HG02588 (cell line): Measurements from ENCODE around the gene SLC22A31.
"Not testable (repeated sequence)": the region's sequence is repeated elsewhere in the genome, so short reads cannot be mapped to it uniquely, and the experiment has no call there.

Experiments used
- ATAC-seq: cut with Tn5 transposase; IDR thresholded peaks from one replicate; pipeline ENCODE4 v1.9.1; 2021; ENCODE audit warnings: mild to moderate bottlenecking, moderate library complexity; ENCODE audit not compliant: unreplicated experiment

SLC22A31 gene

DNA sequence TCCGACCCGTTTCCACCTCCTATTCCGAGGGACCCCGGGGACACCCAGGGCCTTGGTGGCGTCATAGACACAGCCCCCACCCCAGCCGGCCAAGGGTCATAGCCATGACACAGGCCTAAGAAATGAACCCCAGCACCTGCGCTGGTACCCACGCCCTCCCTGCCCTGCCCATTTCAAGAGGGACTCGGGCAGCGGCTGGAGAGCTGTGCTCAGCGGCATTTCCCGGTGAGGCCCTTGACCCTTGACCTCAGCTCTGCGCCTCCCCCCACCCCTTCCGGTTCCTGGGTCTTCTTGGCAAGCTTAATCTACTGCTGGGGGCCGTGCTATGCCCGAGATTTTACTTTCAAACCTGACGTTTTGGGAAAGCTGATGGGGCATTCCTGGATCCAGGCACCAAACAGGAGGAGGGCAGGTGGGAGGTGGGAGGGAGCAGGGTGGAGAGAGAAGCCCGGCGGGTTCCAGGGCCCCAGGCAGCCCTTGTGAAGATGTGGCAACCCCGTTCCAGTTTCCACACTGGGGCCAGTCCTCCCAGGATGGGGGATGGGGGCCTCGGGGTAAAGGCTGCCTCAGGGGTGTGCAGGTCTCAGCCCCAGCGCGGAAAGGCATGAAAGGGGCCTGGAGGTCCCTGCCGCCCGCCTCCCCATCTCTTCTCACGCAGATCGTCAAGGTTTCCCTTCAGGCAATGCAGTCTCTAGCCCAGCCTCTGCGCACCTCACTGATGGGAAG is at the start of gene SLC22A31:
TSS of gene SLC22A31 (minus strand) at position 414 of the 726 bp plus-strand sequence. CDS start at position 378, 36 bp downstream.
- no peak for ATAC-seq

DNA sequence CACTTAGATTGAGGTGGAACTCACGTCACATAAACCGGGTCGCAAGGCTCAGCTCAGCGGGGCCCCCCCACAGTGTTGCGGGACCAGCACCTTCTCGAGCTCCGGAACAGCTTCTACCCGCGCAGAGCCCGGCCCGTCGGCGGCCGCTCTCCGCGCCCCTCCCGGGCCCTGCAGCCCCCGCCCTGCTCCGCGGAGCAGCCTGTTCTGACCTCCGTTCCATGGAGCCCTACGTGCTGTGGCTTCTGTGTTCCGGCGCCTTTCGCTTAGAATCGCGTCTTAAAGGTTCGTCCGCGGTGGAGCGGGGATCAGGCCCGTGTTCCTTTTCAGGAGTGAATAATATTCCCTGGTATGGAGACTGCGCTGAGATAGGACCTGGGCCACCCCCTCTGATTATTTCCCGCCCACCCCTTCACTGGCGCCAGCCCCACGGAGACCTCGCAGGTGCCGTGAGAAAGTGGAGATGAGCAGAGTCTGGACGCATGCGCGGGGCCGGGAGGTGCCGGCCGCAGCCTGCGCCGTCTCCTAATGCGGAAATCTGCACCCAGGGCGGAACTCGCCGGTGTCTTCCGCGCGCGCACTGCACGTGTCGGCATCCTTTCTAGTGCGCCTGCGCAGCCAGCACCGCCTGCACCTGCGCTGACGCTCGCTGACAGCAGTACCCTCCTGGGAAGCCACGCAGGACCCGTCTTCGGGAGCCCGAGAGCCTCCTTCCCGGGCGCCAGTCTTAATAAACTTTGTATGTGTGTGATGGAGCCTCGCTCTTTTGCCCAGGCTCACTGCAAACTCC is 48.1 kb upstream of the SLC22A31 start:
- ATAC-seq: no peak

DNA sequence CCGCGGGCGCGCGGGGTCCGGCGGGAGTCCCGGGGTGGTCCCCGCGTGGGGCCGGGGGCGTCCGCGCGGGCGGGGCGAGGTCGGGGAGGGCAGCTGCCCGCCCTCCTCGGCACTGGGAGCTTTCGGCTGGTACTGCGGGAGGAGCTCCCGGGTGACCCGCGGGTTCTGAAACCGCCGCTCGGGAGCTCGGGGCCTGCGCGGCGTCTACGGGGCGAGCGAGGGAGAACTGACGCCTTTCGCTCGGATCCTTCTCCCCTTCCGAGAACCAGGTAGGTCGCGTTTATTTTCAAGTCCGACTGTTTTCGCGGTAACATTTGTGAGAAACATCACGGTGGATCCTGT is 47.4 kb upstream of the SLC22A31 start:
- not testable (repeated sequence) for ATAC-seq

DNA sequence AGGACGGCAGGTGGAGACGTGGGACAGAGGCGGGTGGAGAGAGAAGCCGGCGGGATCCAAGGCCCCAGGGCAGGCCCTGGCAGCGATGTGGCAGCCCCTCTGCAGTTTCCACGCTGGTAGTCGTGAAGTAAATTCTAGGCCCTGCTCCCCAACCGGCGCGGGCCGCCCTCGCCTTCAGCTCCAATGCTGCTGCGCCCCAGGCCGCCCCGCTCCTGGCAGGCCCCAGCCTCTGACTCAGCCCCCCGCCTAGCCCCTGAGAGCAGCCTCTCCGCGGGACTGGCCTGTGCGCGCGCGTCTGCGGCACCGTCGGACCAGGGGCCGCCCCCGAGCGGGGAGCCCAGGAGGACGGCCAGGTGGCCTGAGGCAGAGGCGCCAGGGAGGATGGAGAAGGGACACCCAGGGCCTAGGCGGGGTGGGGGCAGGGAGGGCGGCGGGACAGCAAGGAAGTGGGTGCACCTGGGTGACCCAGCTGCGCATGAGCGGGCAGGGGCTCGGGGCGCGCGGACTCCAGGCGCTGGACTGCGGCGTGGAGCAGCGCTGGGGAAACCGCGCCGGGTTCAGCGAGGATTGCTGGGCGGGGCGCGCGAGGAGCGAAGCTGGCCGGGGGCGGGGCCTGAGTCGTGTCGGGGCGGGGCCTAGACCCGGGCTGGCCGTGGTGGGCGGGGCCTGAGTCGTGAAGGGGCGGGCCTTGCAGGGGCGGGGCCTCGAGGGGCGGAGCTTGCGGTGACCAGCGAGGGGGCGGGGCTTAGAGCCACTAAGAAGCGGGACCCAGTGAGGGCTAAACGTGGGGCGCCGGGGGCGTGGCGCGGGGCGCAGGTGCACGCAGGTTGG is 46.8 kb upstream of the SLC22A31 start:
- peak; percentile 44 for ATAC-seq

DNA sequence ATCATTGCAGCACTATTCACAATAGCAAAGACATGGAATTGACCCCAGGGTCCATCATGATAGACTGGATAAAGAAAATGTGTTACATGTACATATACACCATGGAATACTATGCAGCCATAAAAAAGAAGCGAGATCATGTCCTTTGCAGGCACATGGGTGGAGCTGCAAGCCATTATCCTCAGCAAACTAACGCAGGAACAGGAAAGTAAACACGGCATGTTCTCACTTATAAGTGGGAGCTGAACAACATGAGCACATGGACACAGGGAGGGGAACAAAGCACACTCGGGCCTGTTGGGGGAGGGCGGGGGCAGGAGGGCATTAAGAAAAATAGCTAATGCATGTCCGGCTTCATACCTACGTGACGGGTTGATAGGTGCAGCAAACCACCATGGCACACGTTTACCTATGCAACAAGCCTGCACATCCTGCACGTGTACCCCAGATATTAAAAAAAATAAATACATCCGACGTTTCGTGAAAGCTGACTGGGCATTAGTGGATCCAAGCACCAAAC is 46.1 kb upstream of the SLC22A31 start:
- ATAC-seq: no peak

DNA sequence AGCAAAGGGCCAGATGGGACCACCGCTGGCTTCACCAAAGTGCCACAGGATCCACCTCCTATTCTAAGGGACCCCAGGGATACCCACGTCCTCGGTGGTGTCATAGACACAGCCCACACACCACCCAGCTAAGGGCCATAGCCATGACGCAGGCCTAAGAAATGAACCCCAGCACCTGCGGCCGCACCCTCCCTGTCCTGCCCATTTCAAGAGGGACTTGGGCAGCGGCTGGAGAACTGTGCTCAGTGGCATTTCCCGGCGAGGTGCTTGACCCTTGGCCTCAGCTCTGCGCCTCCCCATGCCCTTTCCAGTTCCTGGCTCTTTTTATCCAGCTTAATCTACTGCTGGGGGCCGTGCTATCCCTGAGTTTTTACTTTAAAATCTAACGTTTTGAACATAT is 44.4 kb upstream of the SLC22A31 start:
- ATAC-seq: no peak

DNA sequence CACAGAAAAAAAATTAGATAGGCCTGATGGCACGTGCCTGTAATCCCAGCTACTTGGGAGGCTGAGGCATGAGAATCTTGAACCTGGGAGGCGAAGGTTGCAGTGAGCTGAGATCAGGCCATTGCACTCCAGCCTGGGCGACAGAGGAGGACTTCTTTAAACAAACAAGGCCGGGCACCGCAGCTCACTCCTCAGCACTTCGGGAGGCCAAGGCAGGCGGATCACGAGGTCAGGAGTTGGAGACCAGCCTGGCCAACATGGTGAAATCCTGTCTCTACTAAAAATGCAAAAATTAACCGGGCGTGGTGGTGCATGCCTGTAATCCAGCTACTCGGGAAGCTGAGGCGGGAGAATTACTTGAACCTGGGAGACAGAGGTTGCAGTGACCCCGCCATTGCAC is 43.9 kb upstream of the SLC22A31 start:
- not testable (repeated sequence) for ATAC-seq

DNA sequence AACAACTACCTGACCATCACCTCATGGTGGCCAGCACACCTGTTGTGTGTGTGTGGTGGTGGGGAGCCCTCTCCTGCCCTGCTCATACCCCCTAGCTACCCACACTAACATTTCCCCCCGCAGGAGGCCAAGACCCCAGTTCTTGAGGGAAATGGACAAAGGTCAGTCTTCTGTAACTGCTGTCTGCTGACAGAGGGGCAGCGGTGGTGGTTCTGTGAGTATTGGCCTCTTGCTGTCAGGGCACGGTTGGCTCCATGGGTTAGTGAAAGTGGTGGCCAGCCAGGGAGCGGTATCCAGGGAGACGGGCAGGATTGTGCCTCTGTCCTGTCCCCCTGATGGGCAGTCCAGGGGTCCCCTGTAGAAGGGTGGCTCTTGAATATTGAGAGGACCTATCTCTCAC is 43.3 kb upstream of the SLC22A31 start:
- ATAC-seq: no peak

DNA sequence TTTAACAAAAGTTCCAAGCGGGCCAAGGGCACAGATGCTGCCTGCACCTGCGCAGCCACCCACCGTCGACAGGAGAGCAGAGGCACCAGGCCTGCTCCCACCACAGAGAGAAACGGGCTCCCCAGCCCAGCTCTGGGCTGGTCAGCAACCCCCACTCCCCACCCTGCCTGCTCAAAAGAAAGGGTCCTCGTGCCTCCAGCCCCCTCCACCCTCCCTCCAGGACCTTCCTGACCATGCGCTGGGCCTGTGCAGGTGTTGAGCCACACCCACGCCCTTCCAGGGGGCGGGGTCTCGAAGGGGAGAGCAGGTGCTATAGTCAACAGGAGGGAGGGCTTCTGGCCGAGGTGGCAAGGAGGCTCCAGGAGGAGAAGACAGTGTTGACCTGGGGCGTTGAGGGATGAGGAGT is 42.5 kb upstream of the SLC22A31 start:
- ATAC-seq: no peak

DNA sequence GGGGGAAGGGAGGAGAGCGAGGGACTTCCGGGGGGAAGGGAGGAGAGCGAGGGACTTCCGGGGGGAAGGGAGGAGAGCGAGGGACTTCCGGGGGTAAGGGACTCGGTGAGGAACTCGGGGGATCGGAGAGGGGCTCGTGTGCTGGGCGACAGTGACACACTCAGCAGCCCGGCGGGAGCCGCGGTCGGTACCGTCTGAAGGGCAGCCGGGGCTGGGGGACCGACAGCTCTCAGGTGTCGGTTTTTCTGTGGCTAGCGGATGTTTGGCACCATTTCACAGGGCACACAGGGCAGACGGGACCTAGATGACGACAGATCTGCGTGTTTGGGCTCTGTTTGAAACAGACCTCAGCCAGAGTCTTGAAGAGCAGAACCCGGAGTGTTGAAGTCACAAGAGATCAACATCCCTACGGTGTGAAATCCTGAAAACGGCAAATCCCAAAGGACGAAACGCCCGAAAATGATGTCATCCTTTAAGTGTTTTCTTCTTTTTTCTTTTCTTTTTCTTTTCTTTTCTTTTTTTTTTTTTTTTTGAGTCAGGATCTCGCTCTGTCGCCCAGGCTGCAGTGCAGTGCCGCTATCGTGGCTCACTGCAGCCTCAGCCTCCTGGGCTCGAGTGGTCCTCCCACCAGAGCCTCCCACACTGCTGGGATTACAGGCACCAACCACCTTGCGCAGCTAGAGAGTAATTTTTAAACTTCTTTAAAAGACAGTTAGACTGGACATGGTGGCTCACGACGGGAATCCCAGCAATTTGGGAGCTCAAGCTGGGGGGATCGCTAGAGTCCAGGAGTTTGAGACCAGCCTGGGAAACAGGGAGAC is 41.1 kb upstream of the SLC22A31 start:
- peak; percentile 63 for ATAC-seq

DNA sequence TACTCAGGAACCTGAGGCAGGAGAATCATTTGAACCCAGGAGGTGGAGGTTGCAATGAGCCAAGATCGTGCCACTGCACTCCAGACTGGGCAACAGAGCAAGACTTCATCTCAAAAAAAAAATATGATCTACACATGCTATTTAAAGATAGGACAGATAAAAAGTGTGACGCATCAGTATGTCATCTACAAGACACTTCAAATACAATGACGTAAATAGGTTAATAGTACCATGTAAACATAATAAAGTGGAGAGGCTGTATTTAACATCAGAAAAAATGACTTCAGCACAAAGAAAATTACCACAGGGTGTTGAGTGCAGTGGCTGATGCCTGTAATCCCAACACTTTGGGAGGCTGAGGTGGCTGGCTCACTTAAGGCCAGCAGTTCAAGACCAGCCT is 37.4 kb upstream of the SLC22A31 start:
- no peak for ATAC-seq

DNA sequence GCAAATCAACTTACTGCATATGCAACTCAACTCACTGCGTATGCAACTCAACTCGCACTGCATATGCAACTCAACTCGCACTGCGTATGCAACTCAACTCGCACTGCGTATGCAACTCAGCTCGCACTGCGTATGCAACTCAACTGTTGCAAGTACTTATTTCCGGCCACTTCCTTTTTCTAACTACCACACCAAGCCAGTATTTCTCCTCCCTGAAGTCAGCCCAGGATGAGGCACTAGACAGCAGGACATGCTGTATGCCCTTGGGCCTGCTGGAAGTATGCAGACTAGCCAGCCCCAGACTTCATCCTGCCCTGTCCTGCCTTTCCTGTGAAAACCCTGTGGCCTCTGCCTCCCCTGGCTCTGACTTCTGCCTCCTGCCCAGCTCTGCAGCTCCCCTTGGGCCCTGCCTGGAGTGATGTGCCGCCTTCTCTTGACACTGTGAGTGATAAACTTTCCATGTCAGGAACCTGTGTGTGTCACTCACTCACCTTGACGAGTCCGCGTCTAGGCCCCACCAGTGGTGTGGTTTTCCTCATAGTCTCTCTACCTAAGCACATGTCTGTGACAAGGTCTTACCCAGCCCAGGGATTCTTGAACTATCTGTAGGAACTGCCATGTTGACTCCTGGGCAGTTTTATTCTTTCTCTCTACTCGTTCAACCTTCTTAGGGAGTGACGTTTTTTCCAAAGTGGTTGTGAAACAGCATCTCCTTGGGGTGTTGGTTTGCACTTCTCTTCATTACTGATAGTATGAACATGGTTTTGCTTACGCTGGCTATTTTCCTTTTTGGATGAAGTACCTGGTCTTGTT is 33.5 kb upstream of the SLC22A31 start:
- no peak for ATAC-seq

DNA sequence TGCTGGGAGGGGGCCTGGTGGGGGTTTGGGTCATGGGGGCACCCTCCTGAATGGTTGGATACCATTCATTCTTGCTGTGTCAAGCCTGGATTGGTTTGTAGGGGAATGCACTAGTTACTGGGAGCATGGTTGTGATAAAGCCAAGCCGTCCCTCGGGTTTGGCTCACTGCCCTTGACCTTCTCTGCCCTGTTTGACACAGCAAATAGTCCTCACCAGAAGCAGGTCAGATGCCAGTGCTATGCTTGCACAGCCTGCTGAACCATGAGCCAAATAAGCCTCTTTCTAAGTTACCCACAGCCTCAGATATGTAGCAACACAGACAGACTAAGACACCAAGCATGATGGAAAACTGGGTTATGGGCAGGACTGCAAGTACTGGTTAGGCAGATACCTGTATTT is 31.8 kb upstream of the SLC22A31 start:
- no peak for ATAC-seq

DNA sequence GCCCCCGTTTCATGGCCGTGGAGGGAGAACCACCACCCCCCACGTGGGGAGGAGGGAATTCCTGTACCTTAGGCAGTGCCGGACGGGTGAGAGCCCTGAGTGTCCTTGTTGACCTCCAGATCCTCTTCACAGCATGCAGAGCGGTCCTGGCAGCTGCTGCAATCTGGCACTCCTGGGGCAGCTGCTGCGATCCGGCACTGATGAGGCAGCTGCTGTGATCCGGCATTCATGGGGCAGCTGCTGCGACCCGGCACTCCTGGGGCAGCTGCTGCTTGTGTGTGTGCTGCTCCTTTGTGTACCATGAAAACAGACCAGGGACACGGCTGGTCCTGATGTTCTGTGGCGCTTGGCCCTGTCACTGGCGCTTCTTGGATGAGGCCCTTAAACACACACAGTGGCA is 29.9 kb upstream of the SLC22A31 start:
- ATAC-seq: no peak

DNA sequence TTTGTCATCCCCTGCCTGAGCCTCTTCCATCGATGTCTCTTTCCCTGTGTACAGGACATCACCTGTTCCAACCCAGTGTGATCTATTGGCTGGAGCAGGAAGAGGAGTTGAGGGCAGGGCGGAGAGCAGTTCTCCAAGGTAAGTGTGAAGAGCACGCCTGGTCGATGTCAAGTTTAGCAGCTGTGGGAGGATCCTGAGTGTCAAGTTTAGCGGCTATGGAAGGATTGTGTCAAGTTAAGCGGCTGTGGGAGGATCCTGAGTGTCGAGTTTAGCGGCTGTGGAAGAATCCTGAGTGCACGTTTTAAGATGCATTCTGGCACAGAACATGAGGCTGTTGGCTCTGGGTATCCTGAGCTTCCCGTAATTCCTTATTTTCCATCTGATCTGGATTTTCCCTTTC is 24.3 kb upstream of the SLC22A31 start:
- ATAC-seq: no peak

DNA sequence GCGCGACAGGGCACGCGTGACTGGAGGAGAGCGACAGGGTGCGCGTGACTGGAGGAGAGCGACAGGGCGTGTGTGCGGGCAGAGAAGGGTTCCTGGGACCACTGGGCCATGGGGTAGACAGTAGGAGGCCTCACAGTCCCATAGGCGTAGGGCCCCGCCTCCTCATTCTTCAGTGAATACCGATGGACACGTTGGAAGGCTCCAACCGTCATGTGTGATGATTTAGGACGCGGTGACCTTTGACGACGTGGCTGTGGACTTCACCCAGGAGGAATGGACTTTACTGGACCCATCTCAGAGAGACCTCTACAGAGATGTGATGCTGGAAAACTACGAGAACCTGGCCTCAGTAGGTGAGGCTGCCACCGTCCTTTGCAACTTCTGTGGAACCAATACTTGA is 22.6 kb upstream of the SLC22A31 start:
- ATAC-seq: no peak

DNA sequence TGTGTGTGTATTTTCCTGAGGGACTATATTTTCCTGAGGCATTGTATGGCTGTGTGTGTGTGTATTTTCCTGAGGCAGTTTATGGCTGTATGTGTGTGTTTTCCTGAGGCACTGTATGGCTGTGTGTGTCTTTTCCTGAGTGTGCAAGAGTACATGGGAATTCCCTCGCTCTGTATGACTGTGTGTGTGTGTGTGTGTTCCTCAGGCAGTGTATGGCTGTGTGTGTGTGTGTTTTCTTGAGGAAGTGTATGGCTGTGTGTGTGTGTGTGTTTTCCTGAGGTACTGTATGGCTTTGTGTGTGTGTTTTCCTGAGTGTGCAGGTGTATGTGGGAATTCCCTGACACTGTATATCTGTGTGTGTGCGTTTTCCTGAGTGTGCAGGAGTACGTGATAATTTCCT is 21.3 kb upstream of the SLC22A31 start:
- ATAC-seq: no peak

DNA sequence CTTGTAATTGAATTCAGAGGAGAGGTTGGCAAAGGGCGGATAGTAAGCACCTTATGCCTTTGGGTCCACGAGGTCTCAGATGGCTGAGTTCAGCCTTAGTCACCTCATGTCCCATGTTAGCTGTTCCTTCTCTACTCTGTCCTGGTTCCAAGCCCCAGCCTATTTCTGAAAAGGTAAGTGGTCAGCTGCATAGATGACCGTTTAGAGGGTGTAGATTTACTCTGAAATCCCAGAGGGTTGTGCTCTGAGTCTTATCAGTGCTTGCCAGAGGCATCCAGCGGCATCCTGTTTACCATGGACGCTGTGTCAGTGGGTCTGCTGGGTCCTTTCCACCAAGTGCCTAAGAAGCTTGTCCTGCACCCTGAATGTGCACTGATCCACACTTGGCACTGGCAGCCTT is 19.0 kb upstream of the SLC22A31 start:
- ATAC-seq: no peak

DNA sequence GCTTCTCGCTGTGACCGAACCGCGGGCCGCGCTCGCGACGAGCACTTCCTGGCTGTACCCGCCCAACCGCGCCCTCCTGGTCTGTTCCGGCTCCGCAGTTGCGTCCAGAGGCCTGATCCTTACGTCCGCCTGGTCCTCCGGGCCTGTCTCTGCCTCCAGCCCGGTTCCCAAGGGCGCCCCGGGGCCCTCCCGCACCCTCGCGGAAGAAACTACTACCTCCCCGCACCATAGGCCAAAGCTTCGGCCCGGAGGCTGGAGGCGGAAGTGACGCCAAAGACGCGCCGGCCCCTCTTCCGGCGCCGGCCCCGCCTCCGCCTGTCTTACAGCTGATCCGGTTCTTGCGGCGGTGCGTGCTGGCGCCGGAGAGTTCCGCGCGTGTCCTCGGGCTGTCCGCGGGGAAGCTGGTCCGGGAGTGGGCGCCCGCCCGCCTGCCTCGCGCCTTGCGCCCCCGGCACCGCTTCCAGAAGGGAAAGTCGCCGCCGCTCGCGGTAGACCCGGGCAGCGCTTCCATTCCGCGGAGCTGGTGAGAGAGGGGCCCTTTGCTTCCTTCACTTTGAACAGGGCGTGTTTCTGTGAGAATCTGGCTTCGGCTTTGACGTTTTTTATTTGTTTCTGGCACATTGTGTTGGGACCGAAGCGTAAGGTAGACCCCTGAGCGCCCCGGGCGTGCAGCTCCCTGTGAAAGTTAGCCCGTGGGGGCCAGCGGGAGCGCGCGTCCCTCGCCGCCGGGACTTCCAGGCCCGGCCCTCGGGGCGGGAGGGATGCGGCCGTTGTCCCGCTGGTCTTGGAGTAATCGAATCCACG is 17.3 kb upstream of the SLC22A31 start, which contains the start of gene ZNF778:
TSS of gene ZNF778 (plus strand) at position 316 of the 804 bp plus-strand sequence. CDS start 3,425 bp downstream, outside the sequence.
- ATAC-seq: peak; percentile 82
